ENCODE results near the gene MRPS27. TPM values are rescaled to one million over a fixed set of nuclear protein-coding genes. Genes with fewer than 3 reads are reported as not detected.

MRPS27 gene
- total RNA-seq, 1 donor from 2014 or later: 26.0 TPM

GRCh38 chr5:72314571-72315172 lies 5.4 kb downstream of the MRPS27 start:
- Mint-ChIP-seq H3K36me3 (ENCODE audit: low read depth) (peaks cover 7% of the 10 kb centered on the region), H3K27ac (ENCODE audit: unreplicated experiment) (peak overlapping the region; percentile 36)

GRCh38 chr5:72313141-72313540 lies 6.9 kb downstream of the MRPS27 start:
- peaks cover 7% of the 10 kb centered on the region for H3K36me3 Mint-ChIP-seq (ENCODE audit: low read depth)

More at GRCh38 chr5:72314571-72315172, 5.4 kb downstream of the MRPS27 start:
- H3K9me3 Mint-ChIP-seq (ENCODE audit: low read depth): no peaks in the 10 kb centered on the region
- TF ChIP-seq CTCF (IDR thresholded peaks at IDR 0.05): peak; percentile 61
- H3K4me3 Mint-ChIP-seq (ENCODE audit: unreplicated experiment): no peak overlapping the region
- H3K27me3 Mint-ChIP-seq (ENCODE audit: low read depth): no peaks in the 10 kb centered on the region
- H3K4me1 Mint-ChIP-seq (ENCODE audit: low read depth): peaks cover 18% of the 10 kb centered on the region
- DNase-seq (ENCODE audit: low spot score): no peak

GRCh38 chr5:72308853-72309191 lies 11.2 kb downstream of the MRPS27 start:
- no peak for TF ChIP-seq CTCF (IDR thresholded peaks at IDR 0.05)
- Mint-ChIP-seq H3K27ac (ENCODE audit: unreplicated experiment) (peak overlapping the region; percentile 81), H3K27me3 (ENCODE audit: low read depth) (no peaks in the 10 kb centered on the region), H3K36me3 (ENCODE audit: low read depth) (peaks cover 7% of the 10 kb centered on the region), H3K9me3 (ENCODE audit: low read depth) (no peaks in the 10 kb centered on the region), H3K4me3 (ENCODE audit: unreplicated experiment) (no peak overlapping the region), H3K4me1 (ENCODE audit: low read depth) (peaks cover 24% of the 10 kb centered on the region)
- no peak for DNase-seq (ENCODE audit: low spot score)

More at GRCh38 chr5:72313141-72313540, 6.9 kb downstream of the MRPS27 start:
- Mint-ChIP-seq H3K9me3 (ENCODE audit: low read depth) (no peaks in the 10 kb centered on the region), H3K4me1 (ENCODE audit: low read depth) (peaks cover 17% of the 10 kb centered on the region), H3K4me3 (ENCODE audit: unreplicated experiment) (no peak overlapping the region), H3K27ac (ENCODE audit: unreplicated experiment) (no peak overlapping the region), H3K27me3 (ENCODE audit: low read depth) (no peaks in the 10 kb centered on the region)
- no peak for DNase-seq (ENCODE audit: low spot score)
- TF ChIP-seq CTCF (IDR thresholded peaks at IDR 0.05): no peak

GRCh38 chr5:72307968-72308852 lies 11.8 kb downstream of the MRPS27 start:
- Mint-ChIP-seq H3K4me1 (ENCODE audit: low read depth) (peaks cover 24% of the 10 kb centered on the region), H3K9me3 (ENCODE audit: low read depth) (peaks cover 3% of the 10 kb centered on the region), H3K27me3 (ENCODE audit: low read depth) (no peaks in the 10 kb centered on the region), H3K27ac (ENCODE audit: unreplicated experiment) (peak overlapping the region; percentile 98), H3K36me3 (ENCODE audit: low read depth) (peaks cover 7% of the 10 kb centered on the region), H3K4me3 (ENCODE audit: unreplicated experiment) (peak overlapping the region; percentile 84)
- peak; percentile 91 for TF ChIP-seq CTCF (IDR thresholded peaks at IDR 0.05)
- peak; percentile 99 for DNase-seq (ENCODE audit: low spot score)

GRCh38 chr5:72307573-72307967 lies 12.5 kb downstream of the MRPS27 start:
- Mint-ChIP-seq H3K9me3 (ENCODE audit: low read depth) (peaks cover 4% of the 10 kb centered on the region), H3K4me3 (ENCODE audit: unreplicated experiment) (peak overlapping the region; percentile 84), H3K4me1 (ENCODE audit: low read depth) (peaks cover 24% of the 10 kb centered on the region), H3K36me3 (ENCODE audit: low read depth) (peaks cover 4% of the 10 kb centered on the region), H3K27me3 (ENCODE audit: low read depth) (no peaks in the 10 kb centered on the region), H3K27ac (ENCODE audit: unreplicated experiment) (peak overlapping the region; percentile 98)
- no peak for DNase-seq (ENCODE audit: low spot score)
- TF ChIP-seq CTCF (IDR thresholded peaks at IDR 0.05): no peak

Data from chondrocyte (in vitro differentiated cells).